GM19240 (cell line): ENCODE data around the gene DBNDD1.
"Not testable (repeated sequence)": the region's sequence is repeated elsewhere in the genome, so short reads cannot be mapped to it uniquely, and the experiment has no call there.

ENCODE experiments used
- DNase-seq: peaks from one replicate; pipeline ENCODE4 v3.0.0; 2011; ENCODE audit warnings: low spot score; ENCODE audit not compliant: insufficient read length

Gene DBNDD1

DNA sequence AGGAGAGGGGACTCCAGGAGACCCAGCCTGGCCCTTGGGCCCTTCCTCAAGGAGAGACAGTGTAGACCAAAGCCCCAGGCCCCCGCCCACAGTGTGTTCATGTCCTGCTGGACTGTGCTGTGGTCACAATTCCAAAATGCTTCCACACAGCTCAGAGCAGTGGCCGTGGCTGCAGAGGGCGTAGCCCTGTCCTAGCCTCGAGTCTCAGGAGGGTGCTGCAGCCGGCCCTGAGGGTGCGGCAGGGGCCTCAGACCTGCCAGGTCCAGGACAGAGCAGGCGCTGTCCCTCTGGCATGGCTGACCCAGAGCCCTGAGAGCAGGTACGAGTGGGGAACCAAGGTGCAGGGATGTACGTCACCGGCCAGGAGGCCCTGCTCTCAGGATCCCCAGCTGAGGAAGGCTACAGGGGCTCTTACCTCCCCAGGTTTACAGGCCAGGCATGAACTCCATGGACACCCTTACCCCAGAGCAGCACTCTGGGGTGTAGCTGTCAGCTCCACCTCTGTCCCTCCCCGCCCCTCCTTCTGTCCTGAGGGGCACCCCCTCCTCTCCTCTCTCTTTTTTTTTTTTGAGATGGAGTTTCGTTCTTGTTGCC lies 7.3 kb downstream of the DBNDD1 start:
- no peak for DNase-seq

DNA sequence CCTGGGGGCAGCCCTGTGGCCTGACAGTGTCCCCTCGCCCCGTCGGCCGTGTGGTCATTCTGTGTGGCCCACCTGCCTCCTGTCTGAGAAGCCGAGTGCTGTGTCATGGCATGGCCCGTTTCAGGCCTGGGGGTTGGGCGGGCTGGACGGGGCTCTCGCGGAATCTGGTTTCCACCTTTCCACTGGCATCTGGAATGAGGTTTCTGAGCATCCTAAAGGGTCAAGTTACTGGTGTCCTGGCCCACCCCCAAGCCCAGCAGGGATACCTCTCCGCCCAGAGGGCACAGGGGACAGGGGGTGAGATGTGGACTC lies 7.8 kb downstream of the DBNDD1 start:
- no peak for DNase-seq

- DNase-seq: no peak
Observed at GRCh38 chr16:90010676-90011507, 8.4 kb downstream of the DBNDD1 start.

- DNase-seq: no peak
Observed at GRCh38 chr16:90009172-90009899, 9.9 kb downstream of the DBNDD1 start.

GRCh38 chr16:90008708-90009145 lies 10.5 kb downstream of the DBNDD1 start:
- DNase-seq: no peak

DNA sequence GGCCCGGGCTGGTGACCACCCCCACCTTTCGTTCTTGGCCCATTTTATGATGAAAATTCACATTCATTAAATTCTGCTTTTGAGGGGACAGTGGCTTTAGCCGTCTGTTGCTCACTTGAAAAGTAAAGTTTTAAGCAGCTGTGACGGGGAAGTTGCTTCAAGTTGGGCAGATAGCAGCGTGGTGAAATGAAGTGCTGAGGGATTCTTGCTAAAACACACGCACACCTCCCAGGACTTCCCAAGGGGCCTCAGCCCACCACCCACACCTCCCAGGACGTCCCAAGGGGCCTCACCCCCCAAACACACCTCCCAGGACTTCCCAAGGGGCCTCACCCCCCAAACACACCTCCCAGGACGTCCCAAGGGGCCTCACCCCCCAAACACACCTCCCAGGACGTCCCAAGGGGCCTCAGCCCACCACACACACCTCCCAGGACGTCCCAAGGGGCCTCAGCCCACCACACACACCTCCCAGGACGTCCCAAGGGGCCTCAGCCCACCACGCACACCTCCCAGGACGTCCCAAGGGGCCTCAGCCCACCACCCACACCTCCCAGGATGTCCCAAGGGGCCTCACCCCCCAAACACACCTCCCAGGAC lies 11.5 kb downstream of the DBNDD1 start:
- not testable (repeated sequence) for DNase-seq

DNA sequence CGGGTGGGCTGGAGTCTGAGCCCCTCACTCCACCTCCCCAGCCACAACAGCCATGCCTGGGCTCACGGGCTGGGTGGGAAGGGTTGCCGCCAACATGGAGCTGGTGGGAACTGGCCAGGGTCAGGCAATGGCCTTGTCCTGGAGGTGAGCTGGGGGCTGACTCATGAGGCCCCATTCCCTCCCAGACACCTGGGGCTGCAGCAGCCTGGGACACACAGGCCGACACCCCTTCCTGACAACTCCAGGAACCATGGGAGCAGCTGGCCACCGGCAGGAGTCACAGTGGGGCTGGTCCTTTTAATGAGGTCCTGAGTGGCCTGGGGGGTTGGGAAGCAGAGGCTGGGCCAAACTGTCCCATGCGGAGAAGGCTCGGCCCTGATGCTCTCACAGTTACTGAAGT lies 12.2 kb downstream of the DBNDD1 start:
- no peak for DNase-seq

DNA sequence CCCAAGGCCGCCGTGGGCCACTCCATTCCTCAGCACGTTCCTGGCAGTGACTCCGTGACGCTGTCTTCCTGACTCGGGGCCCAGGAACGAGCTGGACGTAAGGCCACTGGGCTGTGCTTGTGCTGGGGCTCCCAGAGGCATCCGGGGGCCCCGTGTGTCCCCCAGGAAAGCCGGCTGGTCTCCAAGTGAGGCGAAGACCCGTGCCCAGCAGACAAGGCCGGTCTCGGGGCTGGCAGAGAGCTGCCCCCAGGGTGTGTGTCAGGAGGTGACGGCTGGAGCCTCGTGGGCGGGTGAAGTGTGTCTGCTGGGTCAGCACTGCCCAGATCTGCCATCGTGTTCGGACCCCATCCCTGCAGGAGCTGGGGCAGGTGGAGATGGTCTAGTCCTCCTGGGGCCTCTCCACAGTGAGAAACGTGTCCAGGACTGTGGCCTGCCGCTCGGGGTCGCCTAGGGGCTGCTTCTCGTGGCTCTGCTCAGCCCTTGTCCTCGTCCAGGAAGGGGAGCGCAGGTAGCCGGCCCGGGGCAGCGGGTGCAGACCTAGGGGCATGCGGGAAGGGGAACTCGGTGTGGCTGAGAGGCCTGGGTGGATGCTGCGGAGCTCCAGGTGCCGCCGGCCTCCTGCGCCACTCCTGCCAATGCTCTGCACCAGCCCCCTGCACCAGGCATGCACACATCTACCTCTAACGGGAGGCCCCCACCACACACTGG lies 13.1 kb downstream of the DBNDD1 start:
- no peak for DNase-seq

GRCh38 chr16:90004577-90004976 lies 14.7 kb downstream of the DBNDD1 start:
- DNase-seq: no peak

DNA sequence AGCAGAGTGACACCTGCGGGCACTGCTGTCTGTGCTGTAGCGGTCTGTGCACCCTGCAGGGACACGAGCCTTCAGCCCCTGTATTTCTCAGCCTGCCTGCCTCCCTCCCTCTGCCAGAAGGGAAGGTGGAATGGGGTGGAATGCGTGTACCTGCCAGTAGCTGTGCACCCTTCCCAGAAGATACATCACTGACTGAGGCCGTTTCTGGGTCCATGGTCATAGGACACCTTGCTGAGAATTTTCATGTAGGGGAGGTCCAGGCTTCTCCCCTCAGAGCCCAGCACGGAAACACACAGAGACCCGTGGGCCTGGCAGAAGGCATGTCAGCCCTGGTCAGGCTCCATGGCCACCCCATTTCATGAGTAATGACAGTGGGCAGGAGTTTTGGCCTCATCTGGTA lies 16.5 kb downstream of the DBNDD1 start:
- DNase-seq: no peak

DNA sequence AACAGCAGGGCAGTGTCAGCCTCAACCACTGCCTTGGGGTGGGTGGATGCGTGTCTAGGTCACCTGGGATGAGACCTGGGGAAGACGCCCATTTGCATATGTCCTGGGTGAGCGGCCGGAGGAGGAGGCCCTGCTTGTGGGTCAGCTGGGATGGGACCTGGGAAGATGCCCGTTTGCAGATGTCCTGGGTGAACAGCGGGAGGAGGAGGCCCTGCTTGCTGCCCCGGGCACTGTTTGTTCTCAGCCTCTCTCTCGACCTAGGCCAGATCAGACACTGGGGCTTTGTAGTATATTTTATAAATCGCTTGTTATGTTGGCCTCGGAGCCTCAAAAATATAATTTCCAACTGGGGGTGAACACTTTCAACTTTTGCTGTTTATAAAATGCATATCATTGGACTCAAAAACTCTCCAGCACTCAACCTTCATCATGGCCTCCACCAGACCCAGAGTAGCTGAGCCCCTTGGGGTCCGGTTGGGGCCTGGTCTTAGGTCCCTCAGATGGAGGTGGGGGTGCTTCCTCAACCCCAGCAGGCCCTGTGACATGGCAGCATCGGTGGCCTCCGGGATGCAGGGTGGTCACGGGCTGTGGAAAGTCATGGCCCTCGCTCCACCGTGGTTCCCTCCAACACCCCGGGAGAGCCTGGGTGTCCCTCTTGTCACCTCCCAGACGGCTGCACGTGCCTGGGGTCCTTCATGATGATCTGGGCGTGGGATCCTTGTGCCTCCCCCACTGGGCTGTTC lies 17.3 kb downstream of the DBNDD1 start:
- no peak for DNase-seq

GRCh38 chr16:90000733-90001427 lies 18.4 kb downstream of the DBNDD1 start:
- no peak for DNase-seq

DNA sequence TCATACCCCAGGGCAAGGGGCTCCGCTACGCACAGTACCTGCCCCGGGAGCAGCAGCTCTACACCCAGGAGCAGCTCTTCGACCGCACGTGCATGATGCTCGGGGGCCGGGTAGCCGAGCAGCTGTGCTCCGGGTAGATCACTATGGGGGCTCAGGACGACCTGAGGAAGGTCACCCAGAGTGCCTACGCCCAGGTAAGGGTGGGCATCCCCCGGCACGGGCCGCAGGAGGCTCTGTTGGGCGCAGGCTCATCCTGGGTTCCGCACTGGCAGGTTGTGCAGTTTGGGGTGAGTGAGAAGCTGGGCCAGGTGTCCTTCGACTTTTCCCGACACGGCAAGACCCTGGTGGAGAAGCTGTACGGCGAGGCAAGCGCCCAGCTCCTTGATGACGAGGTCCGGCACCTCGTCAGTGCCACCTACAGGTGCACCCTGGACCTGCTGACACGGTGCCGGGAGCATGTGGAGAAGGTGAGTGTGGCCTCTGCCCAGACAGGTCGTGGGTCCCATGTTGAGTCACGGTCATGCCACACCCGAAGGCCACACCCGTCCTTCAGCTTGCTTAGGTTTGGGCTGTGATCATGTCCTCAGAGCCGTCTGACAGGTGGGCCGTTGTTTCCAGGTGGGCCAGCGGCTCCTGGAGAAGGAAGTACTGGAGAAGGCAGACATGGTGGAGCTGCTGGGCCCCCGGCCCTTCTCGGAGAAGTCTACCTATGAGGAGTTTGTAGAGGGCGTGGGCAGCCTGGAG lies 19.3 kb downstream of the DBNDD1 start:
- no peak for DNase-seq

DNA sequence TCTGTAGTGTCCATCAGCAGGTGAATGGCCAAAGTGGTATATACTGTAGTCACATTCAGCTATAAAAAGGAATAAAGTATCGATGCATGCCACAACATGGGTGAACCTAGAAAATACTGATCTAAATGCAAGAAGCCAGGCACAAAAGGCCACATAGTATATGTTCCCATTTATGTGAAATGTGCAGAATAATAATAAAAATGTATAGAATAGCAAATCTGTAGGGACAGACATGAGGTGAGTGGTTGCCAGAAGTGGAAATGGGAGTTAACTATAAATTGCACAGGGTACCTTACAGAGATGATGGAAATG lies 23.1 kb downstream of the DBNDD1 start:
- DNase-seq: no peak

- DNase-seq: not testable (repeated sequence)
Observed at GRCh38 chr16:89995475-89996177, 23.6 kb downstream of the DBNDD1 start.

GRCh38 chr16:89994721-89995474 lies 24.4 kb downstream of the DBNDD1 start:
- DNase-seq: not testable (repeated sequence)

DNA sequence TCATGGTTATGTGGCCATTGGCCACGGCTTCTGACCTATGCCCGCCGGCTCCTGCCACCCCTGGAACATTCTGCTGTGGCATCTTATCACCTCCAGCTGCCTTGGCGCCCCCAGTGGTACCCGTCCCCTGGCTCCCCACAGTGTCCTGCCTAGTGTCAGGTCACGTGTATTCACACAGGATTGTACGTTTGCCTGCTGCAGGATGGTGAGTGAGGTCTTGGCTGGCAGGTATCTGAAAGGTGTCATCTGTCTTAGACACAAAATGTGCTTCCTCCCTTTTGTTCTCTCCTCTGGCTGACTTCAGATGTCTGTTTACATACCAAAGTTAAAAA lies 24.9 kb downstream of the DBNDD1 start:
- no peak for DNase-seq

DNA sequence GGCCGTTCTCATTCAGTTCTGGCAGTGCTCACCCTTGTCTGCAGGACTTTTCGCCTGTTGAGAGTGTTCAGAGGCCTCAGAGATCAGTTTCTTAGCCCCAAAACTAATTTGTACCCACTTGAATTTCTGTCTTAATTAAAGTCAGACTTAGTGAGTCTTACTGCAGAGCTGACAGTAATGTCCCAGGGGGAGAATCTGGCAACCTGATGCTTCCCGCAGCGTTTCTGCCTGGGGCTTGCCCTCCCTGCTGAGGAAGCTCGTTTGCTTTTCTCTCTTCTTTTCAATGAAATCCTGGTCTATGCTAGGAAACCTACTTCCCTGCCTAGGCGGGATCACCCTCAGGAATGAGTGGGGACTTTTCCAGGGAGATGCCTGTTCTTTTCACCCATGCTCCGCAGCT lies 25.3 kb downstream of the DBNDD1 start:
- DNase-seq: no peak
